Spleen (tissue), 11 donors: ENCODE data around the gene C2orf15. TPM values are rescaled to one million over a fixed set of nuclear protein-coding genes. Genes with fewer than 3 reads are reported as not detected.

Experiments used
- DNase-seq: peaks from one replicate; pipeline ENCODE4 v3.0.0-alpha.2; 2020
- H3K27ac ChIP-seq, 8 donors: fragments of 200-600 bp; sonication (generic) in 7 of 8; 1 replicate in 4 of 8; 2 replicates in 4 of 8; pipeline versions ENCODE4 v1.5.0 to v1.8.0; 2016 to 2021; ENCODE audit warnings: inconsistent platforms in 4 of 8, mild to moderate bottlenecking in 4 of 8, moderate library complexity in 1 of 8
- H3K27me3 ChIP-seq, 7 donors: fragments of 200-600 bp; sonication (generic) in 6 of 7; replicated peaks in 1 of 7; 1 replicate in 4 of 7; 2 replicates in 3 of 7; pipeline versions ENCODE4 v1.5.0 to v1.8.0; 2016 to 2021; ENCODE audit warnings: inconsistent platforms in 3 of 7, mild to moderate bottlenecking in 1 of 7
- H3K36me3 ChIP-seq, 6 donors: fragments of 200-600 bp; sonication (generic) in 5 of 6; 1 replicate in 4 of 6; 2 replicates in 2 of 6; pipeline versions ENCODE4 v1.5.0 to v1.8.0; 2016 to 2021; ENCODE audit warnings: inconsistent platforms in 2 of 6
- H3K4me1 ChIP-seq, 6 donors: fragments of 200-600 bp; sonication (generic) in 5 of 6; 1 replicate in 3 of 6; 2 replicates in 3 of 6; pipeline versions ENCODE4 v1.5.0 to v1.8.0; 2016 to 2021; ENCODE audit warnings: inconsistent platforms in 3 of 6
- H3K4me3 ChIP-seq, 8 donors: fragments of 200-600 bp; sonication (generic) in 7 of 8; 1 replicate in 4 of 8; 2 replicates in 4 of 8; pipeline versions ENCODE4 v1.5.0 to v1.8.0; 2016 to 2021; ENCODE audit warnings: inconsistent platforms in 4 of 8, mild to moderate bottlenecking in 4 of 8, moderate library complexity in 2 of 8
- H3K9me3 ChIP-seq, 8 donors: fragments of 200-600 bp; sonication (generic) in 7 of 8; 1 replicate in 4 of 8; 2 replicates in 4 of 8; pipeline versions ENCODE4 v1.5.0 to v1.8.0; 2016 to 2021; ENCODE audit warnings: inconsistent platforms in 4 of 8
- POLR2A ChIP-seq, 3 donors: fragments of 450-650 bp; IDR thresholded peaks; one replicate each; pipeline ENCODE4 v1.5.1; 2017; ENCODE audit warnings: antibody characterized with exemption in 3 of 3, mild to moderate bottlenecking in 1 of 3
- POLR2AphosphoS5 ChIP-seq, 3 donors: sonication (generic); formaldehyde crosslinking; IDR thresholded peaks; one replicate each; pipeline ENCODE4 v1.5.1; 2017; ENCODE audit warnings: antibody characterized with exemption in 3 of 3
- WGBS, 5 donors: extraction: QIAGEN DNeasy Blood & Tissue Kit in 3 of 5; methylation state at CpG; one replicate each; pipeline versions ENCODE4 v1.1.5 to v1.1.7; 2013 to 2018; 5-methylcytosine and 5-hydroxymethylcytosine counted together
- intact Hi-C: fragments of 100-400 bp; cut with DNase I; formaldehyde crosslinking; loops from one replicate; pipeline ENCODE4 v1.15.0; 2023; ENCODE audit warnings: low total_unique reads
- polyA plus RNA-seq, 3 donors: library from polyadenylated mRNA; stranded (reverse); fragments of 200-250 nt; gene quantifications; one replicate each; pipeline ENCODE4 v1.2.1, GENCODE V29; 2013
- total RNA-seq, 7 donors: library from RNA; depleted of rRNA in 3 of 7; stranded (reverse); fragments of >200 nt in 3 of 7; fragmentation: NEBNext Ultra II Directional in 4 of 7; extraction: Animal tissue kit (Norgen Biotek cat#: 25700) in 4 of 7; gene quantifications; one replicate each; pipeline versions ENCODE4 v1.1.0 to v1.2.1, GENCODE V29; 2016 to 2021
- TF ChIP-seq, protein P1 (sequence below), 11 experiments: fragments of 200-600 bp in 7 of 11; fragments of 450-650 bp in 4 of 11; sonication (generic) in 4 of 11; IDR thresholded peaks in 8 of 11; conservative IDR thresholded peaks in 3 of 11; 1 replicate in 7 of 11; 2 replicates in 4 of 11; pipeline versions ENCODE4 v1.4.0 to v1.8.0; 2016 to 2021; ENCODE audit warnings: antibody characterized with exemption in 11 of 11, inconsistent platforms in 4 of 11, mild to moderate bottlenecking in 1 of 11
- donor health status: healthy with polysubstance abuse.
- donor health status: DM: no; HTN: no; CAD: no; lungs with moderate emphysema.
- donor health status: DM: no; HTN: no; CAD: no.
- donor health status: Bipolar disorder and iron deficiency.
- donor health status: healthy.
- donor health status: DM: no; HTN: no; CAD: no.
- donor health status: DM: yes; HTN: yes; CAD: no.

The C2orf15 gene
- total and polyA plus RNA-seq, 10 donors: 0.52 to 2.4 (median 1.4) TPM

DNA sequence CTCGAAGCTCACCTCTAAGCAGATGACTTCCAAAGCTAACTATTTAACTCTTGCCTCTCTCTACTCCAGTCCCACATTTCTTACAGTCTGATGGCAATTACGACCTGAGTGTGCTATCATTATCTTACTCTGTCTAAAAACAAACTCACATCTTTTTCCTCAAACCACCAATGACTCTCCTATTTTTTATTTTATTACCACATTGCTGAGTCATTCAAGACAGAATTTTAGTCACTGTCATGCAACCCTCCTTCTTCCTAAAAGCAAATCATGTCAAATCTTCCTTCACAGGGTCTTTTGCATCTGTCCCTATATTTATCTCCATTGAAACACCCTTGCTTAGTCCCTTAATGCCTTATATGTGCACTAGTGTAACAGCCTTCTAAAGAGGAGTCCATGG, 34.6 kb upstream of the C2orf15 start:
- Histone ChIP-seq H3K4me1 (no peaks in the 10 kb centered on the region), H3K4me3 (no peak overlapping the region), H3K36me3 (no peaks in the 10 kb centered on the region), H3K27ac (no peak overlapping the region), H3K27me3 (no peaks in the 10 kb centered on the region), H3K9me3 (no peaks in the 10 kb centered on the region)
- TF ChIP-seq, protein P1, sequence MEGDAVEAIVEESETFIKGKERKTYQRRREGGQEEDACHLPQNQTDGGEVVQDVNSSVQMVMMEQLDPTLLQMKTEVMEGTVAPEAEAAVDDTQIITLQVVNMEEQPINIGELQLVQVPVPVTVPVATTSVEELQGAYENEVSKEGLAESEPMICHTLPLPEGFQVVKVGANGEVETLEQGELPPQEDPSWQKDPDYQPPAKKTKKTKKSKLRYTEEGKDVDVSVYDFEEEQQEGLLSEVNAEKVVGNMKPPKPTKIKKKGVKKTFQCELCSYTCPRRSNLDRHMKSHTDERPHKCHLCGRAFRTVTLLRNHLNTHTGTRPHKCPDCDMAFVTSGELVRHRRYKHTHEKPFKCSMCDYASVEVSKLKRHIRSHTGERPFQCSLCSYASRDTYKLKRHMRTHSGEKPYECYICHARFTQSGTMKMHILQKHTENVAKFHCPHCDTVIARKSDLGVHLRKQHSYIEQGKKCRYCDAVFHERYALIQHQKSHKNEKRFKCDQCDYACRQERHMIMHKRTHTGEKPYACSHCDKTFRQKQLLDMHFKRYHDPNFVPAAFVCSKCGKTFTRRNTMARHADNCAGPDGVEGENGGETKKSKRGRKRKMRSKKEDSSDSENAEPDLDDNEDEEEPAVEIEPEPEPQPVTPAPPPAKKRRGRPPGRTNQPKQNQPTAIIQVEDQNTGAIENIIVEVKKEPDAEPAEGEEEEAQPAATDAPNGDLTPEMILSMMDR (IDR thresholded peaks at IDR 0.05 in 8 of 11, conservative IDR thresholded peaks at IDR 0.05 in 3 of 11): no peak
- TF ChIP-seq POLR2A (IDR thresholded peaks at IDR 0.05): no peak
- TF ChIP-seq POLR2AphosphoS5 (IDR thresholded peaks at IDR 0.05): no peak
- WGBS, 5 donors: 45 to 54% (median 46%) methylated on average over 2 of the region's 2 CpGs
- DNase-seq: no peak
- intact Hi-C loops: no loop called here

DNA sequence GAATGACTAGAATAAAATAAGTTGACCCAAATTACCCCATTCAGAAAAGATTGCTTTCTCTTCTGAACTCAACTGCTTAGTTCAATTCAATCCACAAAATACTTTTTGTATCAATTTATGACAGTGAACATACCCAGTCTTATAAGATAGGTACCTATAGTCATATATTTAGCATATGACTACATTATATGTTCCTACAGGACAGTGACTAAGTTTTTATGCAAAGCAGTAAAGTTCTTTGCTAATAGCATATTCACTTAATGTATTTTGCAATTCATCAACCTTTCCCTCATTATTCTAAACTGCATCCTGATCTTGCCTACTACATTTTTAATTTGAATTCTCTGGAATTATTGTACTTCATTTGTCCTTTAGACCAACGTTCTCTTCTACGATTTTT, 30.3 kb upstream of the C2orf15 start:
- DNase-seq: no peak
- WGBS, 5 donors: 86 to 96% (median 90%) methylated on average over 2 of the region's 2 CpGs
- Histone ChIP-seq H3K27ac (no peak overlapping the region), H3K4me3 (no peak overlapping the region), H3K36me3 (no peaks in the 10 kb centered on the region), H3K4me1 (no peaks in the 10 kb centered on the region), H3K27me3 (no peaks in the 10 kb centered on the region), H3K9me3 (no peaks in the 10 kb centered on the region)
- intact Hi-C loops: no loop called here
- TF ChIP-seq, protein P1 (IDR thresholded peaks at IDR 0.05 in 8 of 11, conservative IDR thresholded peaks at IDR 0.05 in 3 of 11): no peak
- no peak for TF ChIP-seq POLR2AphosphoS5 (IDR thresholded peaks at IDR 0.05)
- no peak for TF ChIP-seq POLR2A (IDR thresholded peaks at IDR 0.05)

DNA sequence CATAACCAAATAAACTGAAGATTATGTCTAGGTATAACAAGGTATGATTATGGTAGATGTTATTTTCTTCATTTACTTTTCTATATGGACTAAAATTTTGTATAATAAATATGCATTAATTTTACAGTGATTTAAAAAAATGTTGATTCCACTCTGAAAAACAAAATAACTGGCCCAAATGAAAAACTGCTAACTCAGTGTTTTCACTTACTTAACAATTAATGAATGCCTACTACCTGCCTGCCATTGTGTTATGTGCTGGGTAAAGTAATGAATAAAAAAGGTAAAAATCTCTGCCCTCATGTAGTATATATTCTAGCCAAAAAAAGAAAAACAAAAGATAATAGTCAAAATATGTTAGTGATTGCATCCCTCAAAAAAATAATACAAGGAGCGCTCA, 29.6 kb upstream of the C2orf15 start:
- intact Hi-C loops: no loop called here
- TF ChIP-seq, protein P1 (IDR thresholded peaks at IDR 0.05 in 8 of 11, conservative IDR thresholded peaks at IDR 0.05 in 3 of 11): no peak
- TF ChIP-seq POLR2A (IDR thresholded peaks at IDR 0.05): no peak
- TF ChIP-seq POLR2AphosphoS5 (IDR thresholded peaks at IDR 0.05): no peak
- H3K36me3 ChIP-seq: no peaks in the 10 kb centered on the region
- H3K27me3 ChIP-seq: no peaks in the 10 kb centered on the region
- no peak overlapping the region for H3K27ac ChIP-seq
- no peak for DNase-seq
- no peaks in the 10 kb centered on the region for H3K4me1 ChIP-seq
- H3K4me3 ChIP-seq: no peak overlapping the region
- H3K9me3 ChIP-seq: no peaks in the 10 kb centered on the region
- WGBS, 5 donors: 90 to 98% (median 97%) methylated on average over 1 of the region's 1 CpG

DNA sequence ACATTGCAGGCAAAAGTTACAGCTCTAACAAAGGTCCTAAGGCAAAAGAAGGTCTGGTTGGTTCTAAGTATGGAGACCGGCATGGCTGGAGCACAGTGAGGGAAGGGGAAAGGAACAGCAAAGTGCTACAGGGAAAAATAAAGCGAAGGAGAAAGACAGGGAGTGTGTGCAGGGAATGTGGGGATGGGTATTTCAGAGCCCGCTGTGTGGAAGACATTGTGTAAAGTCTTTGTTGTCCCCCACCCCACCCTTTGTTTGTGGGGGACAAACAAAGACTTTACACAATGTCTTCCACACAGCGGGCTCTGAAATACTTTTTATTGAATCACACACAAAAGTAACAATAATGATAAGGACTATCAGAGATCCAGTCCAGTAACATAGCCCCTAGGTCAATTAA, 28.9 kb upstream of the C2orf15 start:
- intact Hi-C loops: no loop called here
- Histone ChIP-seq H3K4me3 (no peak overlapping the region), H3K9me3 (no peaks in the 10 kb centered on the region), H3K36me3 (no peaks in the 10 kb centered on the region), H3K27me3 (no peaks in the 10 kb centered on the region), H3K4me1 (no peaks in the 10 kb centered on the region), H3K27ac (no peak overlapping the region)
- DNase-seq: no peak
- 82 to 93% (median 87%) methylated on average over 4 of the region's 4 CpGs for WGBS, 5 donors
- TF ChIP-seq POLR2AphosphoS5 (IDR thresholded peaks at IDR 0.05) (no peak), POLR2A (IDR thresholded peaks at IDR 0.05) (no peak)
- TF ChIP-seq, protein P1 (IDR thresholded peaks at IDR 0.05 in 8 of 11, conservative IDR thresholded peaks at IDR 0.05 in 3 of 11): no peak
